Measurements from ENCODE around the gene LRIF1. TPM values are rescaled to one million over a fixed set of nuclear protein-coding genes. Genes with fewer than 3 reads are reported as not detected.

The LRIF1 gene
- total and polyA plus RNA-seq, 7 donors: 4.2 to 10.3 (median 6.0) TPM

DNA sequence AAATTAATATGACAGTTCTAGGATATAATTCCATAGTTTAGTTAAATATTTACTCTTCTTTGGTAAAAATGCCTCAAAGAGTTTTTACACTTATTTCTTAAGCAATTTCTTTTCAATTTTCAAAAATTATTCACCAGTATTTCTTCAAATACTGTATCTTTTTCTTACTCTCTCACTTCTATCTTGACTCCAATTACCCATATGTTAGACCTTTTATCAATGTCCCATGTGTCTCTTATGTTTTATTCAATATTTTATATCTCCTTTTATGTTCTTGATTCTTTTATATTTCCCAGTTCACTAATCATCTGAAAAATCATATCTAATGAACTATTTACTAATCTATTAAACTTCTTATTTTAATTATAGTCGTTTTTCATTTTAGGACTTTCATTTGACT lies 11.5 kb upstream of the LRIF1 start:
- Histone ChIP-seq H3K4me3 (no peak overlapping the region), H3K4me1 (no peaks in the 10 kb centered on the region), H3K9me3 (peaks cover 0 to 3% (median under 1%) of the 10 kb centered on the region in 4 donors), H3K27me3 (no peaks in the 10 kb centered on the region), H3K27ac (no peak overlapping the region), H3K36me3 (no peaks in the 10 kb centered on the region)
- no peak for DNase-seq
- intact Hi-C loops (cut with DNase I): no loop called here
- 52 to 64% methylated on average over 1 of the region's 1 CpG for WGBS, 2 donors
- no peak for TF ChIP-seq POLR2AphosphoS5 (IDR thresholded peaks at IDR 0.05)
- TF ChIP-seq, protein P1, sequence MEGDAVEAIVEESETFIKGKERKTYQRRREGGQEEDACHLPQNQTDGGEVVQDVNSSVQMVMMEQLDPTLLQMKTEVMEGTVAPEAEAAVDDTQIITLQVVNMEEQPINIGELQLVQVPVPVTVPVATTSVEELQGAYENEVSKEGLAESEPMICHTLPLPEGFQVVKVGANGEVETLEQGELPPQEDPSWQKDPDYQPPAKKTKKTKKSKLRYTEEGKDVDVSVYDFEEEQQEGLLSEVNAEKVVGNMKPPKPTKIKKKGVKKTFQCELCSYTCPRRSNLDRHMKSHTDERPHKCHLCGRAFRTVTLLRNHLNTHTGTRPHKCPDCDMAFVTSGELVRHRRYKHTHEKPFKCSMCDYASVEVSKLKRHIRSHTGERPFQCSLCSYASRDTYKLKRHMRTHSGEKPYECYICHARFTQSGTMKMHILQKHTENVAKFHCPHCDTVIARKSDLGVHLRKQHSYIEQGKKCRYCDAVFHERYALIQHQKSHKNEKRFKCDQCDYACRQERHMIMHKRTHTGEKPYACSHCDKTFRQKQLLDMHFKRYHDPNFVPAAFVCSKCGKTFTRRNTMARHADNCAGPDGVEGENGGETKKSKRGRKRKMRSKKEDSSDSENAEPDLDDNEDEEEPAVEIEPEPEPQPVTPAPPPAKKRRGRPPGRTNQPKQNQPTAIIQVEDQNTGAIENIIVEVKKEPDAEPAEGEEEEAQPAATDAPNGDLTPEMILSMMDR (IDR thresholded peaks at IDR 0.05): no peak
- no peak for TF ChIP-seq POLR2A (IDR thresholded peaks at IDR 0.05)
- TF ChIP-seq EP300 (IDR thresholded peaks at IDR 0.05): no peak

DNA sequence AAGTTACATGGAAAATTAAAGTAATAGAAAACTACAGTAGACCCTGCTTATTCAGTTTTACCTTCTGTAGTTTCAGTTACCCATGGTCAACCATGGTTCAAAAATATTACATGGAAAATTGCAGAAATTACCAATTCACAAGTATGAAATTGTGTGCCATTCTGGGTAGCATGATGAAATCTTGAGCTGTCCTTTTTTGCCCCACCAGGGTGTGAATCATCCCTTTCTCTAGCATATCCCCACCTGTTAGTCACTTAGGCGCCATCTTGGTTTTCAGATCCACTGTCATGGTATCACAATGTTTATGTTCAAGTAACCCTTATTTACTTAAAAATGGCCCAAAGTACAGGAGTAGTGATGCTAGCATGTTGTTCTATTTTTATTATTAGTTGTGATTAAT lies 3.5 kb upstream of the LRIF1 start:
- intact Hi-C loops (cut with DNase I): no loop called here
- peaks cover 0 to 8% (median 0%) of the 10 kb centered on the region in 3 donors for H3K27me3 ChIP-seq
- H3K36me3 ChIP-seq: no peaks in the 10 kb centered on the region
- peaks cover 0 to 10% (median 2%) of the 10 kb centered on the region in 4 donors for H3K4me1 ChIP-seq
- TF ChIP-seq EP300 (IDR thresholded peaks at IDR 0.05): no peak
- no peak overlapping the region for H3K4me3 ChIP-seq
- peaks cover 0 to 10% (median 1%) of the 10 kb centered on the region in 4 donors for H3K9me3 ChIP-seq
- H3K27ac ChIP-seq: no peak overlapping the region
- no peak for DNase-seq
- 69 to 70% methylated on average over 1 of the region's 1 CpG for WGBS, 2 donors

DNA sequence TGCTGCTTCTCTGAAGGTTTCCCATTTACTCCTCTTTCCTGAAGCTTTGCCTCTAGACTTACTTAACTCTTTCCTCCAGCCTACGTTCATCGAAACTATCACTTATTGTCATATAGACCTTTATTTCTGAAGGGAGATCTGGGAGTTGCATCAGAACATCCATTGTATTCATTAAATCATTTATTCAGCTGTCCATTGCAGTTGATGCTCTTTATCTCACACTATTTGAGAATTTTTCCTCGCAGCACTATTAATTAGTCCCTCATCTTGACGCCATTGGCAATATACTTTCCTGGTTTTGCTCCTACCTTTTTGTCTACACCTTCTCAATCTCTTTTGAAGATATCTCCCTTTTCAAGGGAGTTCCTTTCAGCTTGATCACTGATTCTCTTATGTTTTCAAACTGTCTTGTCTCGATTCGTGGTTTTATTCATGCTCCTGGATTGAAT lies 757 bp upstream of the LRIF1 start:
- WGBS, 2 donors: 56 to 66% methylated on average over 6 of the region's 6 CpGs
- peaks cover 0 to 8% (median 0%) of the 10 kb centered on the region in 3 donors for H3K27me3 ChIP-seq
- peak overlapping the region; percentile 52 to 71 (median 59) for H3K4me3 ChIP-seq
- no peaks in the 10 kb centered on the region for H3K36me3 ChIP-seq
- TF ChIP-seq POLR2A (IDR thresholded peaks at IDR 0.05) (no peak), POLR2AphosphoS5 (IDR thresholded peaks at IDR 0.05) (no peak), EP300 (IDR thresholded peaks at IDR 0.05) (no peak)
- TF ChIP-seq, protein P1 (IDR thresholded peaks at IDR 0.05): no peak
- no peak for DNase-seq
- H3K27ac ChIP-seq: peak overlapping the region; percentile 86 to 91 (median 90)
- H3K4me1 ChIP-seq: peaks cover 0 to 17% (median 2%) of the 10 kb centered on the region in 4 donors
- H3K9me3 ChIP-seq: peaks cover 0 to 10% (median 1%) of the 10 kb centered on the region in 4 donors
- intact Hi-C loops (cut with DNase I): no loop called here

DNA sequence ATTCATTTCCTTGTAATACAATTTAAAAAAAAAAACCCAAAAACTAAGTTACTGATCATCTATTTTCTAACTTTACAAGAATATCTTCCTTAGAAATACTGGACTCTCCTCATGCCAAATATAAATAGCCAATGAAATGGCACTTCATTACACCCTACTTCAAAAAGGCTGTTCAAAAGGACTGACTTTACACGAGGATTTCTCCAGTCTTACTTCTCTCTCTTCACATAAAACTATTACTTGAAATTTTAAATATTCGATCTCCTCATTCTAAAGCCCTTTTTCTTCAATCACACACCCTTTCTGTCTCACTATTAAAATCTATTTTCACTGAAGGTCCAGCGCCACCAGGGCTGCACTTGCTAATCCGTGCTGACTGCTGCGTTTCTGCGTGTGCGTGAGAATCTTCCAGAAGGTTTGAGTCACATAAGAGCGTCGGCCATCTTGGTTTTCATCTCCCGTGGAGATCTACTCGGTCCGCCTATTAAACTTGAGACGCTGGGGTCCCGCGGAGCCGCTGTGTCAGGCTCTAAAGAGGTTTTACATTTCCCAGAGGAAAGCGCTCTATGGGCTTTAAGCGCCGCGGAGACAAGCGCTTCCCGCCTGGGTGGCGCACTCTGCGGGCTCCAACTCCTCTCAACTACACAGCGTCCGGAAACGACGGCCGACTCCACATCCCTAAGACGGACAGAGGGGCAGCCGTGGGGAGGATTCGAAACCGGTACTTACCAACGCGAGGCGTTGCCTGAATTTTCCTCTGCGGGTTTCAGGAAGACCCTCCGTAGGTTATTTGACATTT lies 631 bp downstream of the LRIF1 start:
- H3K4me1 ChIP-seq: peaks cover 0 to 17% (median 2%) of the 10 kb centered on the region in 4 donors
- 6 to 9% methylated on average over 38 of the region's 38 CpGs for WGBS, 2 donors
- peak overlapping the region; percentile 52 to 71 (median 59) for H3K4me3 ChIP-seq
- H3K27ac ChIP-seq: peak overlapping the region; percentile 86 to 91 (median 90)
- intact Hi-C loops (cut with DNase I): no loop called here
- no peak for TF ChIP-seq EP300 (IDR thresholded peaks at IDR 0.05)
- TF ChIP-seq POLR2AphosphoS5 (IDR thresholded peaks at IDR 0.05): no peak
- no peak for TF ChIP-seq POLR2A (IDR thresholded peaks at IDR 0.05)
- TF ChIP-seq, protein P1 (IDR thresholded peaks at IDR 0.05): no peak
- peaks cover 0 to 10% (median 1%) of the 10 kb centered on the region in 4 donors for H3K9me3 ChIP-seq
- H3K27me3 ChIP-seq: no peaks in the 10 kb centered on the region
- DNase-seq: peak; percentile 70
- peaks cover 0 to 8% (median 2%) of the 10 kb centered on the region in 4 donors for H3K36me3 ChIP-seq

DNA sequence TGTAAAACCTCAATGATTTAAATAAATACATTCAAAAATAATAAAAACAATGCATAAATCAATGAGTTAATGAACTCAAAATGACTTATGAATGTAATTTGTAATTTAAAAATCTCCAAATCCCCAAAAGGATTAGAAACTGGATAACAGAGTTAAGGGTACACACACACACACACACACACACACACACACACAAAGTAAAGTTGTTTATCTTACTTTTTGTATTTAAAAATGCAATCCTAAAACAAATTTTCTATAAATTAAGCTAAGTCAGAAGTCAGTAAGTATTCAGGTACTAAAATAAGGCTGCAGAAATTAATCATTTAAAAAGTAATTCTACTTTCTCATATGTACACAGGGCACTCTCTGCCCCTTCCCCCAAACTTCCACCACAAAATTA lies 1.8 kb downstream of the LRIF1 start:
- H3K27ac ChIP-seq: no peak overlapping the region
- TF ChIP-seq POLR2AphosphoS5 (IDR thresholded peaks at IDR 0.05) (no peak), POLR2A (IDR thresholded peaks at IDR 0.05) (no peak), EP300 (IDR thresholded peaks at IDR 0.05) (no peak)
- TF ChIP-seq, protein P1 (IDR thresholded peaks at IDR 0.05): no peak
- no peak for DNase-seq
- peaks cover 0 to 10% (median 0%) of the 10 kb centered on the region in 4 donors for H3K9me3 ChIP-seq
- no peaks in the 10 kb centered on the region for H3K27me3 ChIP-seq
- no peak overlapping the region for H3K4me3 ChIP-seq
- intact Hi-C loops (cut with DNase I): no loop called here
- H3K36me3 ChIP-seq: peaks cover 0 to 8% (median 2%) of the 10 kb centered on the region in 4 donors
- H3K4me1 ChIP-seq: peaks cover 0 to 17% (median 2%) of the 10 kb centered on the region in 4 donors
